Gastrocnemius medialis (tissue), 4 donors: Measurements from ENCODE around the gene MARCO. TPM values are rescaled to one million over a fixed set of nuclear protein-coding genes. Genes with fewer than 3 reads are reported as not detected.

Experiments used
- ATAC-seq, 2 donors: fragments of 150-250 bp; one replicate each; pipeline ENCODE4 v1.9.1; 2016
- DNase-seq, 2 donors: peaks; one replicate each; pipeline ENCODE4 v3.0.0-alpha.2; 2019
- H3K27ac ChIP-seq, 4 donors: fragments of 200-600 bp; sonication (generic); 1 replicate in 1 of 4; 2 replicates in 3 of 4; pipeline ENCODE4 v1.5.1; 2016 to 2018; ENCODE audit warnings: mild to moderate bottlenecking in 2 of 4, moderate library complexity in 1 of 4
- H3K27me3 ChIP-seq, 3 donors: fragments of 200-600 bp; sonication (generic) in 2 of 3; 1 replicate in 1 of 3; 2 replicates in 2 of 3; pipeline versions ENCODE4 v1.5.1 to v1.6.0; 2016 to 2019; ENCODE audit warnings: mild to moderate bottlenecking in 1 of 3, moderate library complexity in 1 of 3
- H3K36me3 ChIP-seq, 2 donors: fragments of 200-600 bp; sonication (generic) in 1 of 2; one replicate each; pipeline ENCODE4 v1.5.1; 2017 to 2018
- H3K4me1 ChIP-seq, 2 donors: fragments of 200-600 bp; sonication (generic) in 1 of 2; one replicate each; pipeline ENCODE4 v1.5.1; 2016 to 2017; ENCODE audit warnings: mild to moderate bottlenecking in 2 of 2
- H3K4me3 ChIP-seq, 4 donors: fragments of 200-600 bp; sonication (generic) in 3 of 4; 1 replicate in 1 of 4; 2 replicates in 3 of 4; pipeline ENCODE4 v1.5.1; 2016 to 2019; ENCODE audit warnings: mild to moderate bottlenecking in 2 of 4
- H3K9me3 ChIP-seq, 3 donors: fragments of 200-600 bp; sonication (generic) in 2 of 3; 1 replicate in 1 of 3; 2 replicates in 2 of 3; pipeline ENCODE4 v1.5.1; 2016 to 2019
- CTCF ChIP-seq, 5 experiments: fragments of 450-650 bp in 3 of 5; fragments of 200-600 bp in 2 of 5; sonication (generic) in 2 of 5; IDR thresholded peaks in 4 of 5; conservative IDR thresholded peaks in 1 of 5; 1 replicate in 4 of 5; 2 replicates in 1 of 5; pipeline ENCODE4 v1.5.1; 2016 to 2019; ENCODE audit warnings: antibody characterized with exemption in 5 of 5, mild to moderate bottlenecking in 3 of 5, moderate library complexity in 3 of 5
- POLR2A ChIP-seq, 2 donors: fragments of 450-650 bp; IDR thresholded peaks; one replicate each; pipeline ENCODE4 v1.6.1; 2017; ENCODE audit warnings: antibody characterized with exemption in 2 of 2, mild to moderate bottlenecking in 2 of 2, moderate library complexity in 2 of 2
- in situ Hi-C, 4 donors: fragments of 200-750 bp; cut with MboI; loops; one replicate each; pipeline versions ENCODE4 v1.15.0 to v1.8.0; 2017; ENCODE audit warnings: low sequenced_read_pairs in 4 of 4
- intact Hi-C: fragments of 100-400 bp; cut with DNase I; formaldehyde crosslinking; loops from one replicate; pipeline ENCODE4 v1.15.1; 2023; ENCODE audit warnings: low total_unique reads
- total RNA-seq, 4 donors: library from RNA; depleted of rRNA; stranded (reverse); fragments of >200 nt; gene quantifications; one replicate each; pipeline versions ENCODE4 v1.1.0 to v1.2.3, GENCODE V29; 2016

Gene MARCO
- total RNA-seq, 4 donors from 2014 or later = 0.66 to 5.9 (median 2.6) TPM

- DNase-seq = no peak
- intact Hi-C loops (no loop called here), in situ Hi-C loops (no loop called here)
- no peaks in the 10 kb centered on the region for H3K9me3 ChIP-seq
- no peaks in the 10 kb centered on the region for H3K36me3 ChIP-seq
- no peaks in the 10 kb centered on the region for H3K4me1 ChIP-seq
- H3K27me3 ChIP-seq = no peaks in the 10 kb centered on the region
- TF ChIP-seq POLR2A (IDR thresholded peaks at IDR 0.05) (no peak), CTCF (IDR thresholded peaks at IDR 0.05 in 4 of 5, conservative IDR thresholded peaks at IDR 0.05 in 1 of 5) (no peak)
- ATAC-seq = no peak
- no peak overlapping the region for H3K4me3 ChIP-seq
- no peak overlapping the region for H3K27ac ChIP-seq
These were observed 36.8 kb upstream of the MARCO start for GRCh38 chr2:118905206-118905605.

DNA sequence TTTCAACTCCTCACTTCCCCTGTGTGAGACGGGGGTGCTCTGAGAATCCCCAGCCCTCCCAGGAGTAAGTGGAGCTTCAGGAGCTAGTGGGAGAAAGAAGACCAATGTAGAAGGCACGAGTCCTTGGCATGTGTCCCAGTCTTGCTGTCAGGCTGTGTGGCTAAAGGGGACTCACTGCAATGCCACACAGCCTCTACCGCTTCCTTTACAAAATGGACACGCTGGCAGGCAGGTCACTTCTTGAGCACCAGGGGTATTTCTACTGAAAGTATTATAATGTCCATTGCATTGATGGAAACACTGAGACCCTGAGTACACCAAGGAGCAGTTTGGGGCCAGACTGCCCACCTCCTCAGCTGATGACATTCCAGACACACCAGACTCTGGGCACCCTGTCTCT lies 35.8 kb upstream of the MARCO start:
- Histone ChIP-seq H3K27me3 (no peaks in the 10 kb centered on the region), H3K4me1 (no peaks in the 10 kb centered on the region), H3K27ac (no peak overlapping the region), H3K9me3 (no peaks in the 10 kb centered on the region), H3K36me3 (no peaks in the 10 kb centered on the region), H3K4me3 (no peak overlapping the region)
- intact Hi-C loops (no loop called here), in situ Hi-C loops (no loop called here)
- ATAC-seq (no peak), DNase-seq (no peak)
- no peak for TF ChIP-seq CTCF (IDR thresholded peaks at IDR 0.05 in 4 of 5, conservative IDR thresholded peaks at IDR 0.05 in 1 of 5)
- no peak for TF ChIP-seq POLR2A (IDR thresholded peaks at IDR 0.05)

- Histone ChIP-seq H3K27ac (no peak overlapping the region), H3K4me3 (no peak overlapping the region), H3K9me3 (no peaks in the 10 kb centered on the region), H3K36me3 (no peaks in the 10 kb centered on the region), H3K27me3 (no peaks in the 10 kb centered on the region), H3K4me1 (no peaks in the 10 kb centered on the region)
- DNase-seq (no peak), ATAC-seq (no peak)
- intact Hi-C loops = no loop called here
- in situ Hi-C loops = no loop called here
- TF ChIP-seq CTCF (IDR thresholded peaks at IDR 0.05 in 4 of 5, conservative IDR thresholded peaks at IDR 0.05 in 1 of 5) (no peak), POLR2A (IDR thresholded peaks at IDR 0.05) (no peak)
These were observed 34.2 kb upstream of the MARCO start for GRCh38 chr2:118907759-118908158.

GRCh38 chr2:118909191-118909590 lies 32.8 kb upstream of the MARCO start:
- TF ChIP-seq POLR2A (IDR thresholded peaks at IDR 0.05) = no peak
- TF ChIP-seq CTCF (IDR thresholded peaks at IDR 0.05 in 4 of 5, conservative IDR thresholded peaks at IDR 0.05 in 1 of 5) = no peak
- no peaks in the 10 kb centered on the region for H3K27me3 ChIP-seq
- no peak overlapping the region for H3K4me3 ChIP-seq
- no peaks in the 10 kb centered on the region for H3K9me3 ChIP-seq
- intact Hi-C loops (no loop called here), in situ Hi-C loops (no loop called here)
- DNase-seq (no peak), ATAC-seq (no peak)
- no peaks in the 10 kb centered on the region for H3K36me3 ChIP-seq
- no peaks in the 10 kb centered on the region for H3K4me1 ChIP-seq
- no peak overlapping the region for H3K27ac ChIP-seq

DNA sequence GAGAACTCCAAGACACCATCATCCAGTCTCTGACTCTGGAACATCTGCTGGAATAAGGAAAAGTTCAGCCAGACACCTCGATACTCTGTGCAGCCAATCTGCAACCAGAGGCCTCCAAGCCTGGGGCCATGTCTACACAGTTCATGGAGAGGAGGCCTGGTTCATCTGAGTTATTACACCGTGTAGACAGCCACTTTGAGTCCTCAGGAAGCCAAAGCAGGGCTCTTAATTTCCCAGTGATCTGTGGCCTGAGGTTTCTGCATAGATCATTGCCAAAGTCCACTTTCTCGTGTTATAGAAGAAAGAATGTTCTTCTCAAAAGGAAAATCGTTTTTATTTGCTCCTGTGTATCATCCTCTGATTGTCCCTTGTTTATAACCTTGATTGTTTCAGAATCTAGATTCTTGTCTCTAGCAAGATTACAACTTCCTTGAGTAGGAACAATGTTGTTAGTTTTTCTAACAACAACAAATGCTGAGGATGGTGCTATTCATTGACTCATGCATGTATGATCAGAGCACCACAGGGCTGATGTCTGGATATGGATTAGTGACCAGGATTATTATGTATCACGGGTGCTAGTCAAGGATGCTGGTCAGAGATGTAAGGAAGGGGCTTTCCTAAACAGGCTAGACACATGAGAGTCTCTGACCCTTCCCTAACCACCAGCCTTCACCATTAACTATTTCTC lies 30.7 kb upstream of the MARCO start:
- no peaks in the 10 kb centered on the region for H3K27me3 ChIP-seq
- no peaks in the 10 kb centered on the region for H3K36me3 ChIP-seq
- no peak for DNase-seq
- in situ Hi-C loops (no loop called here), intact Hi-C loops (no loop called here)
- H3K4me1 ChIP-seq = no peaks in the 10 kb centered on the region
- H3K27ac ChIP-seq = no peak overlapping the region
- no peak for TF ChIP-seq POLR2A (IDR thresholded peaks at IDR 0.05)
- TF ChIP-seq CTCF (IDR thresholded peaks at IDR 0.05 in 4 of 5, conservative IDR thresholded peaks at IDR 0.05 in 1 of 5) = no peak
- ATAC-seq = no peak
- H3K4me3 ChIP-seq = no peak overlapping the region
- H3K9me3 ChIP-seq = no peaks in the 10 kb centered on the region
